ENCODE data around the gene REEP5.

Gene REEP5

GRCh38 chr5:112917453-112917995 lies 4.5 kb downstream of the REEP5 start:
- H3K36me3 Mint-ChIP-seq (ENCODE audit: low read depth) = peaks cover 38% of the 10 kb centered on the region
- H3K27me3 Mint-ChIP-seq (ENCODE audit: low read depth, poor library complexity) = peaks cover 1% of the 10 kb centered on the region
- H3K4me1 Mint-ChIP-seq = peaks cover 76% of the 10 kb centered on the region
- TF ChIP-seq, protein P1, sequence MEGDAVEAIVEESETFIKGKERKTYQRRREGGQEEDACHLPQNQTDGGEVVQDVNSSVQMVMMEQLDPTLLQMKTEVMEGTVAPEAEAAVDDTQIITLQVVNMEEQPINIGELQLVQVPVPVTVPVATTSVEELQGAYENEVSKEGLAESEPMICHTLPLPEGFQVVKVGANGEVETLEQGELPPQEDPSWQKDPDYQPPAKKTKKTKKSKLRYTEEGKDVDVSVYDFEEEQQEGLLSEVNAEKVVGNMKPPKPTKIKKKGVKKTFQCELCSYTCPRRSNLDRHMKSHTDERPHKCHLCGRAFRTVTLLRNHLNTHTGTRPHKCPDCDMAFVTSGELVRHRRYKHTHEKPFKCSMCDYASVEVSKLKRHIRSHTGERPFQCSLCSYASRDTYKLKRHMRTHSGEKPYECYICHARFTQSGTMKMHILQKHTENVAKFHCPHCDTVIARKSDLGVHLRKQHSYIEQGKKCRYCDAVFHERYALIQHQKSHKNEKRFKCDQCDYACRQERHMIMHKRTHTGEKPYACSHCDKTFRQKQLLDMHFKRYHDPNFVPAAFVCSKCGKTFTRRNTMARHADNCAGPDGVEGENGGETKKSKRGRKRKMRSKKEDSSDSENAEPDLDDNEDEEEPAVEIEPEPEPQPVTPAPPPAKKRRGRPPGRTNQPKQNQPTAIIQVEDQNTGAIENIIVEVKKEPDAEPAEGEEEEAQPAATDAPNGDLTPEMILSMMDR (IDR thresholded peaks at IDR 0.05) = no peak
- no peak overlapping the region for H3K27ac Mint-ChIP-seq
- no peak overlapping the region for H3K4me3 Mint-ChIP-seq
- no peaks in the 10 kb centered on the region for H3K9me3 Mint-ChIP-seq
- no peak for DNase-seq

DNA sequence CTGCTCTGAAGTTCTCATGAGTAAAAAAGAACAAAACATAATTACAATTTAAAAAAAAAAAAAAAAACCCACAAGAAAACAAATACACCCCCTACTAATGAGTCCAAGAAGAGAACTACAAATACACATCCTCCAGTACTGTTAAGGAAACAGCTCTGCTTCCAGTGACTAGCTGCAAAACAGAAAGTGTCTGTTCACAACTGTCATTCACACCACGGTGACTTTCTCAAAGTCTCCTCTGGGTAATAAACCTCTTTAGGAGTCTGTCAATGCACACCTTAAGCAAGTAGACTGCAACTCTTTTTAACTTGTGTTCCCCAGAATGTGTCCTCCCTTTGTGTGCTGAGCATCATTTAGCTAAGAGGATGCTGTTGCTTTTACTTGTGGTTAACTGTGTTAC lies 6.2 kb downstream of the REEP5 start:
- TF ChIP-seq, protein P1 (IDR thresholded peaks at IDR 0.05) = no peak
- Mint-ChIP-seq H3K4me3 (no peak overlapping the region), H3K27ac (peak overlapping the region; percentile 62), H3K4me1 (peaks cover 72% of the 10 kb centered on the region), H3K27me3 (ENCODE audit: low read depth, poor library complexity) (no peaks in the 10 kb centered on the region), H3K9me3 (no peaks in the 10 kb centered on the region), H3K36me3 (ENCODE audit: low read depth) (peaks cover 38% of the 10 kb centered on the region)
- DNase-seq = no peak

- no peaks in the 10 kb centered on the region for H3K9me3 Mint-ChIP-seq
- no peak overlapping the region for H3K27ac Mint-ChIP-seq
- peaks cover 46% of the 10 kb centered on the region for H3K36me3 Mint-ChIP-seq (ENCODE audit: low read depth)
- H3K4me1 Mint-ChIP-seq = peaks cover 61% of the 10 kb centered on the region
- H3K27me3 Mint-ChIP-seq (ENCODE audit: low read depth, poor library complexity) = no peaks in the 10 kb centered on the region
- DNase-seq = no peak
- TF ChIP-seq, protein P1 (IDR thresholded peaks at IDR 0.05) = no peak
- H3K4me3 Mint-ChIP-seq = peak overlapping the region; percentile 3
Observed at GRCh38 chr5:112914584-112914983, 7.4 kb downstream of the REEP5 start.

GRCh38 chr5:112910529-112910928 lies 11.5 kb downstream of the REEP5 start:
- H3K9me3 Mint-ChIP-seq = no peaks in the 10 kb centered on the region
- H3K4me1 Mint-ChIP-seq = peaks cover 23% of the 10 kb centered on the region
- H3K27me3 Mint-ChIP-seq (ENCODE audit: low read depth, poor library complexity) = no peaks in the 10 kb centered on the region
- peaks cover 38% of the 10 kb centered on the region for H3K36me3 Mint-ChIP-seq (ENCODE audit: low read depth)
- no peak overlapping the region for H3K27ac Mint-ChIP-seq
- TF ChIP-seq, protein P1 (IDR thresholded peaks at IDR 0.05) = no peak
- H3K4me3 Mint-ChIP-seq = no peak overlapping the region
- DNase-seq = no peak

GRCh38 chr5:112908854-112909253 lies 13.2 kb downstream of the REEP5 start:
- TF ChIP-seq, protein P1 (IDR thresholded peaks at IDR 0.05) = no peak
- H3K4me3 Mint-ChIP-seq = no peak overlapping the region
- no peak overlapping the region for H3K27ac Mint-ChIP-seq
- no peaks in the 10 kb centered on the region for H3K9me3 Mint-ChIP-seq
- H3K36me3 Mint-ChIP-seq (ENCODE audit: low read depth) = peaks cover 40% of the 10 kb centered on the region
- H3K4me1 Mint-ChIP-seq = peaks cover 9% of the 10 kb centered on the region
- no peaks in the 10 kb centered on the region for H3K27me3 Mint-ChIP-seq (ENCODE audit: low read depth, poor library complexity)
- DNase-seq = no peak

DNA sequence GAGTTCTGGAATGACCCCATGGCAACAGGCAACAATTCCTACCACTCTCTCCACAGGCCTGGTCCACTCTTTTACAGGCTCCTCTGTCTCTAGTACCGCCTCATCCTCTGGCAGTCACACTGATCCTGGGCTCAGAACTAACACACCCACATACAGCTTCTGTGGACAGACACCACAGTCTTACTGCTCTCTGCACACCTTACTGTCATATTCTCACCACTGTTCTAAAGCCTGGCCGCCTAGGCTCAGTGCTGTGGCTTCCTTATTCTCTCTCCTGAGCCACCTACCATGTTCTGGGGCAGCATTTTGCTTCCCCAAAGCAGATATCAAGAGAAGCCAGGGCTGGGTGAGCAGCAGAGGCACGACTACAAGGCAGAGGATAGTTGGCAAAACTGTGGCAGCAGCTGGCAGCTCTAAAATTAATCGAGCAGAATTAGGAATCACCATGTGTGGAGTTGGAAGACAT lies 14.8 kb downstream of the REEP5 start:
- no peak for DNase-seq
- H3K4me1 Mint-ChIP-seq = no peaks in the 10 kb centered on the region
- TF ChIP-seq, protein P1 (IDR thresholded peaks at IDR 0.05) = no peak
- H3K9me3 Mint-ChIP-seq = no peaks in the 10 kb centered on the region
- peak overlapping the region; percentile 67 for H3K27ac Mint-ChIP-seq
- no peak overlapping the region for H3K4me3 Mint-ChIP-seq
- H3K36me3 Mint-ChIP-seq (ENCODE audit: low read depth) = peaks cover 32% of the 10 kb centered on the region
- no peaks in the 10 kb centered on the region for H3K27me3 Mint-ChIP-seq (ENCODE audit: low read depth, poor library complexity)
